HepG2 (cell line): ENCODE measurements around the gene CPPED1. TPM values are rescaled to one million over a fixed set of nuclear protein-coding genes. Genes with fewer than 3 reads are reported as not detected.

Experiments used
- HIVEP1 ChIP-seq: sonication (generic); formaldehyde crosslinking; IDR thresholded peaks from 2 replicates; pipeline ENCODE4 v1.4.0; 2020; ENCODE audit warnings: mild to moderate bottlenecking, missing genetic modification reagents
- HMGA1 ChIP-seq: sonication (generic); formaldehyde crosslinking; conservative IDR thresholded peaks from 2 replicates; pipeline ENCODE4 v1.4.0; 2020; ENCODE audit warnings: missing genetic modification reagents
- KMT2B ChIP-seq: IDR thresholded peaks from 2 replicates; pipeline ENCODE4 v1.6.1; 2016; ENCODE audit warnings: missing genetic modification reagents, missing compliant biosample characterization
- MATR3 ChIP-seq: sonication (generic); formaldehyde crosslinking; IDR thresholded peaks from 2 replicates; pipeline ENCODE4 v1.4.0; 2020; ENCODE audit warnings: missing genetic modification reagents
- MIER3 ChIP-seq: IDR thresholded peaks from 2 replicates; pipeline ENCODE4 v1.6.1; 2016; ENCODE audit warnings: missing compliant biosample characterization, borderline replicate concordance
- MLLT10 ChIP-seq: sonication (generic); formaldehyde crosslinking; IDR thresholded peaks from 2 replicates; pipeline ENCODE4 v1.4.0; 2020; ENCODE audit warnings: missing genetic modification reagents
- MXI1 ChIP-seq: IDR thresholded peaks from 3 replicates; pipeline ENCODE4 v1.6.1; 2012; ENCODE audit warnings: low read depth, low read length, inconsistent platforms, borderline replicate concordance
- SIN3B ChIP-seq: fragments of 150-350 bp; IDR thresholded peaks from 2 replicates; pipeline ENCODE4 v1.6.1; 2014; ENCODE audit warnings: low read length
- SRSF1 ChIP-seq: fragments of 200-400 bp; formaldehyde crosslinking; optimal IDR thresholded peaks from 2 replicates; pipeline ENCODE3; 2017; ENCODE audit warnings: mild to moderate bottlenecking, low read depth, low read length, moderate library complexity
- THAP11 ChIP-seq: IDR thresholded peaks from 2 replicates; pipeline ENCODE4 v1.6.1; 2016; ENCODE audit warnings: missing biosample characterization, missing genetic modification reagents
- ZNF552 ChIP-seq: sonication (generic); formaldehyde crosslinking; IDR thresholded peaks from 2 replicates; pipeline ENCODE4 v1.9.0; 2022; ENCODE audit warnings: missing genetic modification reagents, mild to moderate bottlenecking, borderline replicate concordance
- ZNF761 ChIP-seq: sonication (generic); formaldehyde crosslinking; conservative IDR thresholded peaks from 2 replicates; pipeline ENCODE4 v1.4.0; 2020; ENCODE audit warnings: mild to moderate bottlenecking, missing genetic modification reagents
- polyA plus RNA-seq, 8 experiments: library from polyadenylated mRNA; depleted of rRNA in 3 of 8; stranded (reverse) in 7 of 8; unstranded in 1 of 8; fragments of >200 nt; fragmentation: Illumina TruSeq in 4 of 8; extraction: Trizol in 4 of 8; gene quantifications; 2 replicates each; pipeline versions ENCODE4 v1.2.1 to v1.2.3, GENCODE V29; 2011 to 2016; ENCODE audit warnings: low read depth in 4 of 8, missing spikeins in 1 of 8, mixed read lengths in 1 of 8; ENCODE audit not compliant: insufficient read depth in 1 of 8
- total RNA-seq, 5 experiments: library from RNA; depleted of rRNA; stranded (reverse); fragments of >200 nt; fragmentation: Illumina TruSeq; extraction: Trizol; gene quantifications; 2 replicates each; pipeline ENCODE4 v1.2.3, GENCODE V29; 2016; ENCODE audit warnings: low read depth in 1 of 5
- TF ChIP-seq, protein P1 (sequence below): sonication (generic); formaldehyde crosslinking; IDR thresholded peaks from 2 replicates; pipeline ENCODE4 v1.4.0; 2020; ENCODE audit warnings: missing genetic modification reagents
- TF ChIP-seq, protein P2 (sequence below): sonication (generic); formaldehyde crosslinking; conservative IDR thresholded peaks from 2 replicates; pipeline ENCODE4 v1.4.0; 2020; ENCODE audit warnings: mild to moderate bottlenecking, missing genetic modification reagents, moderate library complexity
- TF ChIP-seq, protein P3 (sequence below): sonication (generic); formaldehyde crosslinking; IDR thresholded peaks from 2 replicates; pipeline ENCODE4 v1.9.0; 2021; ENCODE audit warnings: missing genetic modification reagents, borderline replicate concordance
- TF ChIP-seq, protein P4 (sequence below): sonication (generic); formaldehyde crosslinking; IDR thresholded peaks from 2 replicates; pipeline ENCODE4 v1.4.0; 2020; ENCODE audit warnings: mild to moderate bottlenecking, low read depth, missing genetic modification reagents

The CPPED1 gene
- total and polyA plus RNA-seq, 2 of the 13 experiments (the other 11 are each of a cell fraction or from before 2014, with no cell fraction given), result 66.6 to 71.3 TPM

DNA sequence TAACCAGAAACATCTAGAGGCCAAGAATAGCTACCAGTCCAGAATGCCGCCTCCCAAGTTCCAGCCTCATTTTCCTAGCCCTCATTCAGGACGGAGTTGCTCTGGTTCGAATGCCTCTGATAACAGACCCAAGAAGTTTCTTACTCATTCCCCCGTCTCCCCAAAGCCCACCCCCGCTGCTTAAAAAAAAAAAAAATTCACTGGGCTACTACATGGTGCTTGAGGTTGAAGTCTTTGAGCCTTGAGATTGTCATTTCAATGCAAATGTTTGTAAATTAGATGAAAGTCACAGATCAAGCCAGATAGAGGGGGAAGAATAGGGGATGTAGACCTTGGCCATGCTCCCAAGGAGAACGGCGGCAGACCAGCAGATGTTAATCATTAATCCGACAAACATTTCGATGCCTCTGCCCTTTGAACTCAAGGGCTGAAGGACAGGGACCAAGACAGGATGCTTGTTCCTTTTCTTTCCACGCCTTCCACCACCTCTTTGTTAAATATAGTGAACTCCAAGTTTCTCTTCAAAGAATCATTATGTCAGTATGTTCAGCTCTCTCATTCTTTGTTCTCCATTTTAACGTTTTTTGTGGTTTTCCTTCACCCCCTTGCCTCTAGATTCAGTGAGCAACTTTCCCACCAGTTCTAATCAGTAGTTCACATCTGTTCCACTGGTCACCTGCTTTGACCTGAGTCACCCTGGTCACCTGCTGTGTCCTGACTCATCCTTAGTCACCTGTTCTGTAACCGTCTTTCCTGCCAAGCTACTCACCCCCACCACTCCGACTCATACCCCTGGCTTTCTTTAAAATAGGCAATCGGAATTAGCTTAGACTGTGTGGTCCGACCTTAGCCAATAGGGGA lies 190.3 kb downstream of the CPPED1 start (continued):
- TF ChIP-seq, protein P1, sequence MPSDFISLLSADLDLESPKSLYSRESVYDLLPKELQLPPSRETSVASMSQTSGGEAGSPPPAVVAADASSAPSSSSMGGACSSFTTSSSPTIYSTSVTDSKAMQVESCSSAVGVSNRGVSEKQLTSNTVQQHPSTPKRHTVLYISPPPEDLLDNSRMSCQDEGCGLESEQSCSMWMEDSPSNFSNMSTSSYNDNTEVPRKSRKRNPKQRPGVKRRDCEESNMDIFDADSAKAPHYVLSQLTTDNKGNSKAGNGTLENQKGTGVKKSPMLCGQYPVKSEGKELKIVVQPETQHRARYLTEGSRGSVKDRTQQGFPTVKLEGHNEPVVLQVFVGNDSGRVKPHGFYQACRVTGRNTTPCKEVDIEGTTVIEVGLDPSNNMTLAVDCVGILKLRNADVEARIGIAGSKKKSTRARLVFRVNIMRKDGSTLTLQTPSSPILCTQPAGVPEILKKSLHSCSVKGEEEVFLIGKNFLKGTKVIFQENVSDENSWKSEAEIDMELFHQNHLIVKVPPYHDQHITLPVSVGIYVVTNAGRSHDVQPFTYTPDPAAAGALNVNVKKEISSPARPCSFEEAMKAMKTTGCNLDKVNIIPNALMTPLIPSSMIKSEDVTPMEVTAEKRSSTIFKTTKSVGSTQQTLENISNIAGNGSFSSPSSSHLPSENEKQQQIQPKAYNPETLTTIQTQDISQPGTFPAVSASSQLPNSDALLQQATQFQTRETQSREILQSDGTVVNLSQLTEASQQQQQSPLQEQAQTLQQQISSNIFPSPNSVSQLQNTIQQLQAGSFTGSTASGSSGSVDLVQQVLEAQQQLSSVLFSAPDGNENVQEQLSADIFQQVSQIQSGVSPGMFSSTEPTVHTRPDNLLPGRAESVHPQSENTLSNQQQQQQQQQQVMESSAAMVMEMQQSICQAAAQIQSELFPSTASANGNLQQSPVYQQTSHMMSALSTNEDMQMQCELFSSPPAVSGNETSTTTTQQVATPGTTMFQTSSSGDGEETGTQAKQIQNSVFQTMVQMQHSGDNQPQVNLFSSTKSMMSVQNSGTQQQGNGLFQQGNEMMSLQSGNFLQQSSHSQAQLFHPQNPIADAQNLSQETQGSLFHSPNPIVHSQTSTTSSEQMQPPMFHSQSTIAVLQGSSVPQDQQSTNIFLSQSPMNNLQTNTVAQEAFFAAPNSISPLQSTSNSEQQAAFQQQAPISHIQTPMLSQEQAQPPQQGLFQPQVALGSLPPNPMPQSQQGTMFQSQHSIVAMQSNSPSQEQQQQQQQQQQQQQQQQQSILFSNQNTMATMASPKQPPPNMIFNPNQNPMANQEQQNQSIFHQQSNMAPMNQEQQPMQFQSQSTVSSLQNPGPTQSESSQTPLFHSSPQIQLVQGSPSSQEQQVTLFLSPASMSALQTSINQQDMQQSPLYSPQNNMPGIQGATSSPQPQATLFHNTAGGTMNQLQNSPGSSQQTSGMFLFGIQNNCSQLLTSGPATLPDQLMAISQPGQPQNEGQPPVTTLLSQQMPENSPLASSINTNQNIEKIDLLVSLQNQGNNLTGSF (CRISPR knock-in tag), result no peak
- TF ChIP-seq THAP11 (CRISPR knock-in tag), result peak; percentile 53; the same call in 1 of the 2 replicates
- TF ChIP-seq MLLT10 (CRISPR knock-in tag), result no peak
- TF ChIP-seq, protein P2, sequence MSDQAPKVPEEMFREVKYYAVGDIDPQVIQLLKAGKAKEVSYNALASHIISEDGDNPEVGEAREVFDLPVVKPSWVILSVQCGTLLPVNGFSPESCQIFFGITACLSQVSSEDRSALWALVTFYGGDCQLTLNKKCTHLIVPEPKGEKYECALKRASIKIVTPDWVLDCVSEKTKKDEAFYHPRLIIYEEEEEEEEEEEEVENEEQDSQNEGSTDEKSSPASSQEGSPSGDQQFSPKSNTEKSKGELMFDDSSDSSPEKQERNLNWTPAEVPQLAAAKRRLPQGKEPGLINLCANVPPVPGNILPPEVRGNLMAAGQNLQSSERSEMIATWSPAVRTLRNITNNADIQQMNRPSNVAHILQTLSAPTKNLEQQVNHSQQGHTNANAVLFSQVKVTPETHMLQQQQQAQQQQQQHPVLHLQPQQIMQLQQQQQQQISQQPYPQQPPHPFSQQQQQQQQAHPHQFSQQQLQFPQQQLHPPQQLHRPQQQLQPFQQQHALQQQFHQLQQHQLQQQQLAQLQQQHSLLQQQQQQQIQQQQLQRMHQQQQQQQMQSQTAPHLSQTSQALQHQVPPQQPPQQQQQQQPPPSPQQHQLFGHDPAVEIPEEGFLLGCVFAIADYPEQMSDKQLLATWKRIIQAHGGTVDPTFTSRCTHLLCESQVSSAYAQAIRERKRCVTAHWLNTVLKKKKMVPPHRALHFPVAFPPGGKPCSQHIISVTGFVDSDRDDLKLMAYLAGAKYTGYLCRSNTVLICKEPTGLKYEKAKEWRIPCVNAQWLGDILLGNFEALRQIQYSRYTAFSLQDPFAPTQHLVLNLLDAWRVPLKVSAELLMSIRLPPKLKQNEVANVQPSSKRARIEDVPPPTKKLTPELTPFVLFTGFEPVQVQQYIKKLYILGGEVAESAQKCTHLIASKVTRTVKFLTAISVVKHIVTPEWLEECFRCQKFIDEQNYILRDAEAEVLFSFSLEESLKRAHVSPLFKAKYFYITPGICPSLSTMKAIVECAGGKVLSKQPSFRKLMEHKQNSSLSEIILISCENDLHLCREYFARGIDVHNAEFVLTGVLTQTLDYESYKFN, result peak; percentile 99
- TF ChIP-seq ZNF761 (CRISPR knock-in tag), result no peak; the same call in 1 of the 2 replicates
- TF ChIP-seq MXI1, result no peak
- no peak for TF ChIP-seq SIN3B
- TF ChIP-seq HMGA1 (CRISPR knock-in tag), result no peak
- TF ChIP-seq ZNF552 (CRISPR knock-in tag), result no peak
- TF ChIP-seq, protein P3, sequence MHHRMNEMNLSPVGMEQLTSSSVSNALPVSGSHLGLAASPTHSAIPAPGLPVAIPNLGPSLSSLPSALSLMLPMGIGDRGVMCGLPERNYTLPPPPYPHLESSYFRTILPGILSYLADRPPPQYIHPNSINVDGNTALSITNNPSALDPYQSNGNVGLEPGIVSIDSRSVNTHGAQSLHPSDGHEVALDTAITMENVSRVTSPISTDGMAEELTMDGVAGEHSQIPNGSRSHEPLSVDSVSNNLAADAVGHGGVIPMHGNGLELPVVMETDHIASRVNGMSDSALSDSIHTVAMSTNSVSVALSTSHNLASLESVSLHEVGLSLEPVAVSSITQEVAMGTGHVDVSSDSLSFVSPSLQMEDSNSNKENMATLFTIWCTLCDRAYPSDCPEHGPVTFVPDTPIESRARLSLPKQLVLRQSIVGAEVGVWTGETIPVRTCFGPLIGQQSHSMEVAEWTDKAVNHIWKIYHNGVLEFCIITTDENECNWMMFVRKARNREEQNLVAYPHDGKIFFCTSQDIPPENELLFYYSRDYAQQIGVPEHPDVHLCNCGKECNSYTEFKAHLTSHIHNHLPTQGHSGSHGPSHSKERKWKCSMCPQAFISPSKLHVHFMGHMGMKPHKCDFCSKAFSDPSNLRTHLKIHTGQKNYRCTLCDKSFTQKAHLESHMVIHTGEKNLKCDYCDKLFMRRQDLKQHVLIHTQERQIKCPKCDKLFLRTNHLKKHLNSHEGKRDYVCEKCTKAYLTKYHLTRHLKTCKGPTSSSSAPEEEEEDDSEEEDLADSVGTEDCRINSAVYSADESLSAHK, result no peak
- TF ChIP-seq HIVEP1 (CRISPR knock-in tag), result no peak
- TF ChIP-seq SRSF1, result no peak
- TF ChIP-seq MIER3 (CRISPR knock-in tag), result peak; percentile 75; the same call in 1 of the 2 replicates
- no peak; the same call in none of the 2 replicates for TF ChIP-seq KMT2B (CRISPR knock-in tag)
- TF ChIP-seq, protein P4, sequence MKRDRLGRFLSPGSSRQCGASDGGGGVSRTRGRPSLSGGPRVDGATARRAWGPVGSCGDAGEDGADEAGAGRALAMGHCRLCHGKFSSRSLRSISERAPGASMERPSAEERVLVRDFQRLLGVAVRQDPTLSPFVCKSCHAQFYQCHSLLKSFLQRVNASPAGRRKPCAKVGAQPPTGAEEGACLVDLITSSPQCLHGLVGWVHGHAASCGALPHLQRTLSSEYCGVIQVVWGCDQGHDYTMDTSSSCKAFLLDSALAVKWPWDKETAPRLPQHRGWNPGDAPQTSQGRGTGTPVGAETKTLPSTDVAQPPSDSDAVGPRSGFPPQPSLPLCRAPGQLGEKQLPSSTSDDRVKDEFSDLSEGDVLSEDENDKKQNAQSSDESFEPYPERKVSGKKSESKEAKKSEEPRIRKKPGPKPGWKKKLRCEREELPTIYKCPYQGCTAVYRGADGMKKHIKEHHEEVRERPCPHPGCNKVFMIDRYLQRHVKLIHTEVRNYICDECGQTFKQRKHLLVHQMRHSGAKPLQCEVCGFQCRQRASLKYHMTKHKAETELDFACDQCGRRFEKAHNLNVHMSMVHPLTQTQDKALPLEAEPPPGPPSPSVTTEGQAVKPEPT, result peak; percentile 74; the same call in 1 of the 2 replicates
- no peak for TF ChIP-seq MATR3 (CRISPR knock-in tag)
